Duodenal mucosa (tissue), 2 donors: ENCODE results near the gene SLC16A12.
"Not testable (repeated sequence)": the region's sequence is repeated elsewhere in the genome, so short reads cannot be mapped to it uniquely, and the experiment has no call there.

Experiments used
- H3K27ac ChIP-seq: one replicate; pipeline ENCODE4 v1.7.0; 2013; ENCODE audit warnings: low read depth, low read length
- H3K27me3 ChIP-seq, 2 donors: one replicate each; pipeline ENCODE4 v1.7.0; 2013; ENCODE audit warnings: low read length in 2 of 2, control low read depth in 1 of 2; ENCODE audit not compliant: insufficient read depth in 2 of 2, control insufficient read depth in 1 of 2
- H3K36me3 ChIP-seq, 2 donors: one replicate each; pipeline ENCODE4 v1.7.0; 2013; ENCODE audit warnings: low read length in 2 of 2, control low read depth in 1 of 2; ENCODE audit not compliant: insufficient read depth in 2 of 2, control insufficient read depth in 1 of 2
- H3K4me1 ChIP-seq, 2 donors: one replicate each; pipeline ENCODE4 v1.7.0; 2013; ENCODE audit warnings: low read length in 2 of 2, control low read depth in 1 of 2; ENCODE audit not compliant: insufficient read depth in 2 of 2, control insufficient read depth in 1 of 2
- H3K4me3 ChIP-seq, 2 donors: one replicate each; pipeline ENCODE4 v1.7.0; 2013; ENCODE audit warnings: low read length in 2 of 2, low read depth in 1 of 2
- H3K9ac ChIP-seq, 2 donors: one replicate each; pipeline ENCODE4 v1.7.0; 2013; ENCODE audit warnings: low read length in 2 of 2, low read depth in 1 of 2
- H3K9me3 ChIP-seq, 2 donors: one replicate each; pipeline ENCODE4 v1.7.0; 2013; ENCODE audit warnings: low read length in 2 of 2, control low read depth in 1 of 2; ENCODE audit not compliant: control insufficient read depth in 1 of 2

The SLC16A12 gene

DNA sequence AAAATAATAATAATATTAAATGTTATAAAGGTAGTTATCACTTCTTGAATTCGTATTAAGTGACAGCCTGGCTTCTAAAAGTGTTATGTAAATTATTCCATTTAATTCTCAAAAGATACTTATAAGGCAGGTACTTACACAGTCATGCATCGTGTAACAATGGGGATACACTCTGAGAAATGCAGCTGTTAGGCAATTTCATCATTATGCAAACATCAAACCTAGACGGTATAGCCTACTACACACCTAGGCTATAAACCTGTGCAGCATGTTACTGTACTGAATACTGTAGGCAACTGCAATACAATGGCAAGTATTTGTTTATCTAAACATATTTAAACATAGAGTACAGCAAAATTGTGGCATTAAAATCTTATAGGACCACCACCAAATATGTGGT is 141.5 kb downstream of the SLC16A12 start:
- no peak overlapping the region for H3K4me3 ChIP-seq
- no peaks in the 10 kb centered on the region for H3K36me3 ChIP-seq
- no peak overlapping the region for H3K9ac ChIP-seq
- no peak overlapping the region for H3K27ac ChIP-seq
- H3K9me3 ChIP-seq = no peaks in the 10 kb centered on the region
- H3K27me3 ChIP-seq = no peaks in the 10 kb centered on the region
- H3K4me1 ChIP-seq = peaks cover 13 to 17% of the 10 kb centered on the region in 2 donors

DNA sequence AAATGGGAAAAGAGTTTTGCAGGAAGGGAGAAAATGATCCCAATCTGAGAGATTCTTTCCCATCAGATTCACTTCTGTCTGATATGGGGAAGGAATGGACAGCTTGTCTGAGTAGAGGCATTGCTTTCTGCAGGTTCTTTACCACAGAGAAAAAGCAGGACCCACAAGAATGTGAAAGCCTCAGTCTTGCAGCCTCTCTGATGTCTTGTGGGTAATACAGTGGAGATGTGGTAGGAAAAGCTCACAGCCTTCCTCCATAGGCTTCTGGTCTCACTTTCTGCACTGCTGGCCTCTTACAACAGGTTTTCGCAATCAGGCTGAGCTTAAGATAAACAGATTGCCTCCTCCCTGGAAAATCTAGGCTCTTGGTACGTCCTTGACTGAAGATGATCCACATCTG is 142.4 kb downstream of the SLC16A12 start:
- Histone ChIP-seq H3K9ac (peak overlapping the region in 1 of 2 donors; percentile 39), H3K9me3 (no peaks in the 10 kb centered on the region), H3K4me1 (peaks cover 13 to 17% of the 10 kb centered on the region in 2 donors), H3K4me3 (peak overlapping the region; percentile 76 to 78), H3K27ac (peak overlapping the region; percentile 57), H3K27me3 (no peaks in the 10 kb centered on the region), H3K36me3 (no peaks in the 10 kb centered on the region)

DNA sequence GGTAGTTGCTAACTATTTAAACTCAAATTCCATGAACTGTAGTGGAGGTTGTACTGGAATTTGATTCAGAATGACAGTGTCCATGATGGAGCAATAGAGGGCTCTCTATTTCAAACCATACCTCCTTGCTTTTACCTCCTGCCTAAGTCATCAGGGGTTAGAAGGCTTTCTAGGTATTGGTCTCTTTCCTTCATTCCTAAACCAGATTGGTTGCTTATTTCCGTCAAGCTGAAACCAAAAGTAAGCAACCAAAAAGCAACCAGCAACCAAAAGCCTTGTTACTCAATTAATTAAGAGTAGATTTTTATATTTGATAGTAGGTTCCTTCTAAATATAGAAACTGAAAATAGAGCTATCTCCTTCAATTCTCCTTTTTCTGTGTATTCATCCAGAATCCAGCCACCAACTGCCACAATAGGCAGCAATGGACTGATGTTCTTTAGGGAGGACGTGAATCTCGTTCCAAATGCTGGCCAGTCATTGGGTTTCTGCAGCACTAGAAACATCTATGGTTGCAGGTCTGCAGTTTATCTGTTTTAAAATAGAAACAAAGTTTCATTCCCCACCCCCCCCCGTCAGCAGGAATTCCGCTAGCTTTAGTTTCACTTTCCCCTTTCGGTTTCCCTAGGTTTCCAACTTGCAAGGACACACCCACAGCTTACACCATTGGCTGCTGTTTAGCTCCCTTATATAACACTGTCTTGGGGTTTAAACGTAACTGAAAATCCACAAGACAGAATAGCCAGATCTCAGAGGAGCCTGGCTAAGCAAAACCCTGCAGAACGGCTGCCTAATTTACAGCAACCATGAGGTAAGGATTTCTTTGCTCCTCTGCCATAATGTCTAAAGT is 143.3 kb downstream of the SLC16A12 start, which contains the start of gene IFIT1:
Gene IFIT1 (plus strand): TSS at position 717 of the 850 bp plus-strand sequence. CDS start 90 bp downstream, at position 807.
- Histone ChIP-seq H3K27me3 (no peaks in the 10 kb centered on the region), H3K4me3 (peak within 1 kb of the TSS; percentile 76 to 78), H3K9ac (peak within 1 kb of the TSS; percentile 34 to 39), H3K36me3 (no peaks in the 10 kb centered on the region), H3K9me3 (no peaks in the 10 kb centered on the region), H3K4me1 (peaks cover 13 to 17% of the 10 kb centered on the region in 2 donors), H3K27ac (peak within 1 kb of the TSS; percentile 57)

DNA sequence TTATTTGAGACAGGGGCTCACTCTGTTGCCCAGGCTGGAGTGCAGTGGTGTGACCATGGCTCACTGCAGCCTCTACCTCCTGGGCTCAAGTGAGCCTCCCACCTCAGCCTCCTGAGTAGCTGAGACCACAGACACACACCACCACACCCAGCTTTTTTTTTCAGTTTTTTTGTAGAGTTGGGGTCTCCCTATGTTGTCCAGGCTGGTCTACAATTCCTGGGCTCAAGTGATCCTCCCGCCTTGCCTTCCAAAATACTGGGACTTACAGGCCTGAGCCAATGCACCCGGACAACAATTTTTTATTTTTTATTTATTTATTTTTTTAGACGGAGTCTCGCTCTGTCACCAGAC is 144.2 kb downstream of the SLC16A12 start:
- H3K4me1 ChIP-seq = peaks cover 13 to 17% of the 10 kb centered on the region in 2 donors
- not testable (repeated sequence) for H3K9ac ChIP-seq, H3K27me3 ChIP-seq, H3K9me3 ChIP-seq, H3K4me3 ChIP-seq, H3K27ac ChIP-seq, H3K36me3 ChIP-seq

DNA sequence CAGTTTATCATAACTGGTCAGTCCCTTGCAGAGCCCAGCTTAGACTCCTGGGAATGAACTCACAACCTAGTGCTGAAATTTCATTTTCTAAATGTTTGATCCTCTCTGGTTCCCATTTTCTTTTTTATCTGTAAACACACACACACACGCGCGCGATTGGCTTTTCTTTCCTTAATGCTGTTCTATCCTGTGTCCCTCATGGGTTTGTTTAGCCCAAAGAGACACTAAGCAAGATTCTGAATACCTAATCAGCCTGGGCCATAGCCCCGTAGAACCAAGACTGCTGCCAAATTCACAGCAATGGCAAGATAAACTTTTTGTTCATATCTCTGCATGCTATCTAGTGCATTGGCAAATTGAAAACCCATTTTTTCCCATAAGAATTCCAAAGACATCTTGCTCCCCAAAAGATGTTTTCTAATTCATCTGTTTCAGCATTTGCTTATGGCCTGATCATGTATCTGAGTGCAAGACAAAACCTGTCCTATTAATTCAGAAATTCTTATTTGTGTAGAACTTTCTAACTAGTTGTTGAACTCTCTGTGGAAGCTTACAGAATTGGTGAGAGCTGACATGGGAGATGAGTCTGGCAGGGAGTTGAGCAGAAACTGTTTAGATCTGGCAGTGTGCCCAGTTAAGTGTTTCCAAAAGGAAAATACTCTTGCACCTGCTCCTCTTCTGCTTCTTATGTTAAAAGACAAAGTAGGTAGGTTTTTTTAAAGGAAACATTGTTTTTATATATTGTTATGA is 144.7 kb downstream of the SLC16A12 start:
- Histone ChIP-seq H3K27me3 (no peaks in the 10 kb centered on the region), H3K9me3 (no peaks in the 10 kb centered on the region), H3K36me3 (no peaks in the 10 kb centered on the region), H3K4me3 (no peak overlapping the region), H3K4me1 (peaks cover 13 to 17% of the 10 kb centered on the region in 2 donors), H3K27ac (no peak overlapping the region), H3K9ac (no peak overlapping the region)

DNA sequence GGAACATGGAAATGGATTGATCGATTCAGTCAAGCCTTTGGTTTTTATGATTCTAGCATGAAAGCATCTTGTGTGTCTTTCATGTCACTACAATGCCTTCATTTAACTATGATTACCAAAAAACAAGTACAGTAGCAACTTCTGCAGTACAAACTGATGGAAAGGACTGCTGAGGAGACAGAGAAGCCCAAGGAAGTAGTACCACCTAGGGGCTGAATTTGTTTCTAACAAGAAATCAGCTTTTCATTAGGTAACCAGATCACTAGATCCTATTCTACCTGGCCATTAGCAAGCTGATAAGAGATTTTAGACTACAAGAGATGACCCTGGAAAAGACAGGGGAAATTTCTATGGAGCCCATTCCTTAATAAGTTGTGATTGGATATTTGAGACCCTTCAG is 146.1 kb downstream of the SLC16A12 start:
- no peaks in the 10 kb centered on the region for H3K9me3 ChIP-seq
- H3K4me3 ChIP-seq = no peak overlapping the region
- no peak overlapping the region for H3K9ac ChIP-seq
- no peaks in the 10 kb centered on the region for H3K36me3 ChIP-seq
- H3K27ac ChIP-seq = no peak overlapping the region
- no peaks in the 10 kb centered on the region for H3K27me3 ChIP-seq
- peaks cover 16 to 17% of the 10 kb centered on the region in 2 donors for H3K4me1 ChIP-seq

DNA sequence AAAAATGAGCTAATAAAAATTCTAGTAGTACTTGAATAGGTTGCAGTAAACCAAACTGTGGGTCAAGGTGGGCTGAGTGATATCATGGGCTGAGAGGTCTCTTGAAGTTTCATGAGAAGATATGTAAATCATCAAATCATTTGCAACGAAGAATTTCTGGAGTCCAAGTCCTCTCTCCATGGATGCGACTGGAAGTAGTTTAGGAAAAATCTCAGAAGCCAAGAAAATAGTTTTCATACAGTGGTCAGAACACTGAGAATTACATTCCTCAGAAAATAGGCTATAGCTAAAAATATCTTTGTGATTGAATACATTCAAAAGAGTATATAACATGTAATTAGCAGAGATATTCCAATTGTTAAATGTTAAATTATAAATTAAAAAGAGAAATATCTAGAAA is 146.6 kb downstream of the SLC16A12 start:
- no peaks in the 10 kb centered on the region for H3K36me3 ChIP-seq
- H3K4me3 ChIP-seq = no peak overlapping the region
- H3K27ac ChIP-seq = no peak overlapping the region
- H3K9me3 ChIP-seq = no peaks in the 10 kb centered on the region
- peaks cover 16 to 17% of the 10 kb centered on the region in 2 donors for H3K4me1 ChIP-seq
- no peaks in the 10 kb centered on the region for H3K27me3 ChIP-seq
- H3K9ac ChIP-seq = no peak overlapping the region

DNA sequence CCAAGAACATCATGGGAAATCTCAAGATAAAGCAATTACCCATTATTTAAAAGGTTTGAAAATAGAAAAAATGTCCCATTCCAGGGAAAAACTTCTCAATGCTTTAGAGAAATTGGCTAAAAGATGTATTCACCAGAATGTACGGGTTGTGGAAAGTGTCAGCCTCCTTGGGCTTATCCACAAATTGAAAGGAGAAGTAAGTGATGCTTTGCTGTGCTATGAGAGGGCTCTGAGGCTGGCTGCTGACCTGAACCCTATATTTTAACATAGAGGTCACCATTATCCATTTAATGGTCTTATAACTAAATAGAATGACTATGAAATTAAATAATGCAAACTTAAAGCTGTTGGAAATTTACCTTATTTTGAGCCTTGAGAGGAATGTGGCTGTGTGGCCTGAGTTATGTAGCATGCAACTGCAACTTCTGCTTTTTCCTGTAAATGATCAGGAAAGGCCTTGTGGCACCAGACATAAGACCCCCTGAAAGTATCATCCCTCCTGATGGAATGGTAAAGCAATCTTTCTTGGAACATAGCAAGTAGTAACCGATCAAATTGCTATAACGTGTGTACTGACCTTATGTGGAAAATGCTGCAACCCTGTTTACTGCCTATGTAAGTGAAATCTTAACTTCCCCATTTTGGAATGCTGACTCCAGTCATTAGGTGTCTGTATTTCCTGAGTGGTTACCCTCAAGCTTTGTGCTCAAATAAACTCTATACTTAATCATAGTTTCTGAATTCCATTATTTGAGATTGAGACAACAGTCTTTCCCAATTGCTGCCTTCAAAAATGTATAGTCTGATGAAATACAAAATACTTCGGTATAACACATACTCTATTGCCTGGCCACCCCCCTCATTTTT is 150.7 kb downstream of the SLC16A12 start:
- Histone ChIP-seq H3K9me3 (no peaks in the 10 kb centered on the region), H3K27me3 (no peaks in the 10 kb centered on the region), H3K4me3 (no peak overlapping the region), H3K4me1 (peaks cover 0 to 2% of the 10 kb centered on the region in 2 donors), H3K27ac (no peak overlapping the region), H3K36me3 (no peaks in the 10 kb centered on the region), H3K9ac (no peak overlapping the region)

DNA sequence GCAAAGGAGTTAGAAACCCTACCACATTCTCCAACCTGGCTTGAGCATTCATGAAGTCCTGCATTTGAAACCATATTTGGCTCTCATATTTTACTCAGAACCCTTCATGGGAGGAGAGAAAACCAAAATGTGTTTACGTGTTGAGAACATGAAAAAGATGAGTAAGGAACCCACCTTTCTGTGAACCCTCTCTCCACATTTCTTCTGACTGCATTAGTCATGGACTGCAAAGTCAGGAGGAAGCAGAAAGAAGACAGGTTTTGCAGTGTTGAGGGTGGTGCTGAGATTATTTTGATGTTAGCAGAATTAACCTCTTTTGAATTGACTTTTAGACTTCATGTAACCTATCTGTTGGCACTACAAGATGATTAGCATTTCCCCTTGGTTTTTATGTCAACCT is 152.6 kb downstream of the SLC16A12 start:
- Histone ChIP-seq H3K27me3 (no peaks in the 10 kb centered on the region), H3K4me3 (no peak overlapping the region), H3K9me3 (no peaks in the 10 kb centered on the region), H3K9ac (no peak overlapping the region), H3K27ac (no peak overlapping the region), H3K36me3 (no peaks in the 10 kb centered on the region), H3K4me1 (peaks cover 0 to 2% of the 10 kb centered on the region in 2 donors)
